DMS 273 (cell line): ENCODE measurements around the gene CSTPP1.
"Not testable (repeated sequence)": the region's sequence is repeated elsewhere in the genome, so short reads cannot be mapped to it uniquely, and the experiment has no call there.

Experiments used
- DNase-seq: peaks from one replicate; lab custom pipeline; 2025; ENCODE audit not compliant: unreplicated experiment; lab: John Stamatoyannopoulos, UW

CSTPP1 gene

GRCh38 chr11:46907606-46908005 lies 29.0 kb upstream of the CSTPP1 start:
- DNase-seq = no peak

GRCh38 chr11:46912526-46913150 lies 23.9 kb upstream of the CSTPP1 start:
- no peak for DNase-seq

- DNase-seq = no peak
Observed at GRCh38 chr11:46913484-46913883, 23.1 kb upstream of the CSTPP1 start.

- no peak for DNase-seq
Observed at GRCh38 chr11:46914363-46914762, 22.2 kb upstream of the CSTPP1 start.

GRCh38 chr11:46914910-46915309 lies 21.7 kb upstream of the CSTPP1 start:
- no peak for DNase-seq

GRCh38 chr11:46916286-46917108 lies 20.1 kb upstream of the CSTPP1 start:
- DNase-seq = peak; percentile 75

- peak; percentile 43 for DNase-seq
Observed at GRCh38 chr11:46917109-46917761, 19.3 kb upstream of the CSTPP1 start.

GRCh38 chr11:46917762-46918082 lies 18.8 kb upstream of the CSTPP1 start:
- DNase-seq = peak; percentile 24

- peak; percentile 76 for DNase-seq
Observed at GRCh38 chr11:46918083-46918787, 18.3 kb upstream of the CSTPP1 start, which contains the start of gene LRP4. TSS of gene LRP4 (minus strand) at chr11:46918550. CDS start at chr11:46918379, 171 bp downstream.

- DNase-seq = no peak
Observed at GRCh38 chr11:46918788-46919513, 17.6 kb upstream of the CSTPP1 start.

- no peak for DNase-seq
Observed at GRCh38 chr11:46920755-46921154, 15.8 kb upstream of the CSTPP1 start.

GRCh38 chr11:46927928-46928327 lies 8.6 kb upstream of the CSTPP1 start:
- DNase-seq = not testable (repeated sequence)

GRCh38 chr11:46928701-46929100 lies 7.9 kb upstream of the CSTPP1 start:
- not testable (repeated sequence) for DNase-seq

GRCh38 chr11:46930089-46930488 lies 6.5 kb upstream of the CSTPP1 start:
- no peak for DNase-seq

- no peak for DNase-seq
Observed at GRCh38 chr11:46942172-46942571, 5.6 kb downstream of the CSTPP1 start.

GRCh38 chr11:46944356-46945075 lies 8.0 kb downstream of the CSTPP1 start:
- DNase-seq = no peak

GRCh38 chr11:46947399-46948077 lies 11.0 kb downstream of the CSTPP1 start:
- DNase-seq = no peak

- DNase-seq = no peak
Observed at GRCh38 chr11:46948378-46949131, 12.0 kb downstream of the CSTPP1 start.

- DNase-seq = no peak
Observed at GRCh38 chr11:46949297-46949696, 12.7 kb downstream of the CSTPP1 start.
